GM18861 (cell line): ENCODE measurements around the gene RPS15A.
"Not testable (repeated sequence)": the region's sequence is repeated elsewhere in the genome, so short reads cannot be mapped to it uniquely, and the experiment has no call there.

Experiments used
- ATAC-seq: cut with Tn5 transposase; IDR thresholded peaks from one replicate; pipeline ENCODE4 v1.9.1; 2021; ENCODE audit not compliant: unreplicated experiment

The RPS15A gene

GRCh38 chr16:18757960-18758660 is 32.0 kb downstream of the RPS15A start:
- peak; percentile 38 for ATAC-seq

- ATAC-seq = not testable (repeated sequence)
Measured at GRCh38 chr16:18756639-18757038, 33.5 kb downstream of the RPS15A start.

GRCh38 chr16:18742870-18743269 is 47.3 kb downstream of the RPS15A start:
- ATAC-seq = not testable (repeated sequence)

- not testable (repeated sequence) for ATAC-seq
Measured at GRCh38 chr16:18740027-18740426, 50.1 kb downstream of the RPS15A start.

DNA sequence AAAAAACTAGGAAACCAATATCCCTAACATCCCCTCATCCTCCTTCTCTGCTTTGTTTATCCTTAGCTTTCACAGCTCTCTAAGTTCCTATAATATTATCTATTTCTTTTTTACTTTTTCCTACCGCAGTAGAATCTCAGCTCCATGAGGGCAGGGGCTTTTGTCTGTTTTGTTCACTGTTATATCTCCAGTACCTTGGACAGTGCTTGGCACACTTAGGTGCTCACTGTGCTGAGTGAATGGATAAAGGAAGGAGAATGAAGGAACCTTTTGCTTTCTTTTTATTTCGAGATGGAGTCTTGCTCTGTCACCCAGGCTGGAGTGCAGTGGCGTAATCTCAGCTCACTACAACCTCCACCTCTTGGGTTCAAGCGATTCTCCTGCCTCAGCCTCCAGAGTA is 51.4 kb downstream of the RPS15A start:
- not testable (repeated sequence) for ATAC-seq

DNA sequence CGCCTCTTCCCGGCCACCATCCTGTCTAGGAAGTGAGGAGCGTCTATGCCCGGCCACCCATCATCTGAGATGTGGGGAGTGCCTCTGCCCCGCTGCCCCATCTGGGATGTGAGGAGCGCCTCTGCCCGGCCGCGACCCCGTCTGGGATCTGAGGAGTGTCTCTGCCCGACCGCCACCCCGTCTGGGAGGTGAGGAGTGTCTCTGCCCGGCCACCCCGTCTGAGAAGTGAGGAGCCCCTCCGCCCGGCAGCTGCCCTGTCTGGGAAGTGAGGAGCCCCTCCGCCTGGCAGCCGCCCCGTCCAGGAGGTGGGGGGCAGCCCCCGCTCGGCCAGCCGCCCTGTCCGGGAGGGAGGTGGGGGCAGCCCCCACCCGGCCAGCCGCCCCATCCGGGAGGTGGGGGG is 55.9 kb downstream of the RPS15A start:
- not testable (repeated sequence) for ATAC-seq
